HEK293 (cell line): ENCODE results near the gene CLNS1A.

Source experiments
- EGR2 ChIP-seq: fragments of 450-650 bp; formaldehyde crosslinking; IDR thresholded peaks from 2 replicates; pipeline ENCODE4 v1.5.1; 2016; ENCODE audit warnings: low read depth, missing biosample characterization, missing genetic modification characterization
- GLI4 ChIP-seq: fragments of 450-650 bp; formaldehyde crosslinking; IDR thresholded peaks from 2 replicates; pipeline ENCODE4 v1.5.1; 2016; ENCODE audit warnings: missing biosample characterization, missing genetic modification characterization
- GLIS1 ChIP-seq: fragments of 450-650 bp; formaldehyde crosslinking; IDR thresholded peaks from 2 replicates; pipeline ENCODE4 v1.5.1; 2016; ENCODE audit warnings: missing biosample characterization, missing genetic modification characterization
- MZF1 ChIP-seq: fragments of 450-650 bp; formaldehyde crosslinking; IDR thresholded peaks from 2 replicates; pipeline ENCODE4 v1.5.1; 2017; ENCODE audit warnings: missing biosample characterization, missing genetic modification characterization, borderline replicate concordance
- OVOL3 ChIP-seq: fragments of 450-650 bp; formaldehyde crosslinking; IDR thresholded peaks from 2 replicates; pipeline ENCODE4 v1.5.1; 2016; ENCODE audit warnings: missing biosample characterization, missing genetic modification characterization
- RBAK ChIP-seq: fragments of 450-650 bp; formaldehyde crosslinking; IDR thresholded peaks from 2 replicates; pipeline ENCODE4 v1.5.1; 2016; ENCODE audit warnings: missing biosample characterization, missing genetic modification characterization
- SALL2 ChIP-seq: fragments of 450-650 bp; formaldehyde crosslinking; IDR thresholded peaks from 2 replicates; pipeline ENCODE4 v1.5.0; 2017; ENCODE audit warnings: missing biosample characterization, mild to moderate bottlenecking, missing genetic modification characterization, borderline replicate concordance
- SCRT2 ChIP-seq: fragments of 450-650 bp; formaldehyde crosslinking; IDR thresholded peaks from 2 replicates; pipeline ENCODE4 v1.5.1; 2016; ENCODE audit warnings: missing biosample characterization, missing genetic modification characterization
- TSHZ1 ChIP-seq: fragments of 450-650 bp; formaldehyde crosslinking; IDR thresholded peaks from 2 replicates; pipeline ENCODE4 v1.5.1; 2016; ENCODE audit warnings: missing biosample characterization, missing genetic modification characterization, borderline replicate concordance
- YY2 ChIP-seq: fragments of 450-650 bp; formaldehyde crosslinking; IDR thresholded peaks from 2 replicates; pipeline ENCODE4 v1.5.1; 2016; ENCODE audit warnings: missing biosample characterization, missing genetic modification characterization
- ZBTB10 ChIP-seq: fragments of 450-650 bp; formaldehyde crosslinking; IDR thresholded peaks from 2 replicates; pipeline ENCODE4 v1.5.1; 2016; ENCODE audit warnings: missing biosample characterization, missing genetic modification characterization
- ZBTB11 ChIP-seq: fragments of 450-650 bp; formaldehyde crosslinking; conservative IDR thresholded peaks from 2 replicates; pipeline ENCODE4 v1.5.1; 2016; ENCODE audit warnings: low read depth, missing biosample characterization, missing genetic modification characterization
- ZBTB17 ChIP-seq: fragments of 450-650 bp; formaldehyde crosslinking; IDR thresholded peaks from 2 replicates; pipeline ENCODE4 v1.5.1; 2016; ENCODE audit warnings: missing biosample characterization, missing genetic modification characterization
- ZBTB20 ChIP-seq: fragments of 450-650 bp; formaldehyde crosslinking; IDR thresholded peaks from 2 replicates; pipeline ENCODE4 v1.5.1; 2016; ENCODE audit warnings: missing biosample characterization, missing genetic modification characterization
- ZBTB8A ChIP-seq: fragments of 450-650 bp; formaldehyde crosslinking; IDR thresholded peaks from 2 replicates; pipeline ENCODE4 v1.5.1; 2016; ENCODE audit warnings: missing biosample characterization, missing genetic modification characterization
- ZFP37 ChIP-seq: fragments of 450-650 bp; formaldehyde crosslinking; IDR thresholded peaks from 2 replicates; pipeline ENCODE4 v1.5.1; 2016; ENCODE audit warnings: missing biosample characterization, missing genetic modification characterization
- ZNF148 ChIP-seq: fragments of 450-650 bp; formaldehyde crosslinking; IDR thresholded peaks from 2 replicates; pipeline ENCODE4 v1.5.0; 2017; ENCODE audit warnings: missing biosample characterization, missing genetic modification characterization, borderline replicate concordance
- ZNF24 ChIP-seq: fragments of 450-650 bp; formaldehyde crosslinking; IDR thresholded peaks from 2 replicates; pipeline ENCODE4 v1.5.1; 2016; ENCODE audit warnings: missing biosample characterization, missing genetic modification characterization
- ZNF335 ChIP-seq: fragments of 450-650 bp; formaldehyde crosslinking; conservative IDR thresholded peaks from 2 replicates; pipeline ENCODE4 v1.5.1; 2016; ENCODE audit warnings: missing biosample characterization, missing genetic modification characterization
- ZNF433 ChIP-seq: fragments of 450-650 bp; formaldehyde crosslinking; IDR thresholded peaks from 2 replicates; pipeline ENCODE4 v1.5.1; 2016; ENCODE audit warnings: missing biosample characterization, missing genetic modification characterization, low read depth
- ZNF501 ChIP-seq: fragments of 450-650 bp; formaldehyde crosslinking; IDR thresholded peaks from 2 replicates; pipeline ENCODE4 v1.5.1; 2016; ENCODE audit warnings: missing biosample characterization, missing genetic modification characterization
- ZNF629 ChIP-seq: fragments of 450-650 bp; formaldehyde crosslinking; IDR thresholded peaks from 2 replicates; pipeline ENCODE4 v1.5.1; 2017; ENCODE audit warnings: missing biosample characterization, missing genetic modification characterization
- ZNF664 ChIP-seq: fragments of 450-650 bp; formaldehyde crosslinking; IDR thresholded peaks from 2 replicates; pipeline ENCODE4 v1.5.1; 2016; ENCODE audit warnings: missing biosample characterization, missing genetic modification characterization
- ZNF747 ChIP-seq: fragments of 450-650 bp; formaldehyde crosslinking; IDR thresholded peaks from 2 replicates; pipeline ENCODE4 v1.5.1; 2016; ENCODE audit warnings: missing biosample characterization, missing genetic modification characterization
- ZNF837 ChIP-seq: fragments of 450-650 bp; formaldehyde crosslinking; IDR thresholded peaks from 2 replicates; pipeline ENCODE4 v1.5.1; 2016; ENCODE audit warnings: missing biosample characterization, missing genetic modification characterization
- ZNF843 ChIP-seq: fragments of 450-650 bp; formaldehyde crosslinking; IDR thresholded peaks from 2 replicates; pipeline ENCODE4 v1.5.1; 2016; ENCODE audit warnings: missing biosample characterization, missing genetic modification characterization
- ZSCAN30 ChIP-seq: fragments of 450-650 bp; IDR thresholded peaks from 2 replicates; pipeline ENCODE4 v1.5.1; 2018; ENCODE audit warnings: missing biosample characterization, mild to moderate bottlenecking, missing genetic modification characterization, moderate library complexity

CLNS1A gene

GRCh38 chr11:77637345-77638165 is at the start of gene CLNS1A (continued):
- no peak for TF ChIP-seq ZNF148 (tag by site-specific recombination)
- peak; percentile 78 for TF ChIP-seq ZBTB17 (tag by site-specific recombination)
- no peak for TF ChIP-seq MZF1 (tag by site-specific recombination)
- TF ChIP-seq ZSCAN30 (tag by site-specific recombination) = peak; percentile 84
- no peak for TF ChIP-seq ZBTB10
- TF ChIP-seq ZNF501 (tag by site-specific recombination) = peak; percentile 88; the same call in 1 of the 2 replicates
- TF ChIP-seq ZNF843 = no peak
- TF ChIP-seq ZNF747 (tag by site-specific recombination) = no peak
- TF ChIP-seq ZNF664 (tag by site-specific recombination) = no peak
- TF ChIP-seq OVOL3 (tag by site-specific recombination) = no peak
- peak; percentile 57; the same call in 1 of the 2 replicates for TF ChIP-seq ZNF629 (tag by site-specific recombination)
- no peak for TF ChIP-seq EGR2 (tag by site-specific recombination)
- no peak for TF ChIP-seq ZNF24 (tag by site-specific recombination)
- TF ChIP-seq ZBTB11 (tag by site-specific recombination) = peak; percentile 93
- TF ChIP-seq ZBTB20 (tag by site-specific recombination) = peak; percentile 96
- TF ChIP-seq SCRT2 (tag by site-specific recombination) = peak; percentile 63; the same call in 1 of the 2 replicates
- peak; percentile 19; the same call in 1 of the 2 replicates for TF ChIP-seq GLIS1 (tag by site-specific recombination)
- no peak for TF ChIP-seq GLI4 (tag by site-specific recombination)
- TF ChIP-seq SALL2 (tag by site-specific recombination) = no peak
- no peak for TF ChIP-seq RBAK (tag by site-specific recombination)
- peak; percentile 63; the same call in 1 of the 2 replicates for TF ChIP-seq ZFP37
- no peak for TF ChIP-seq TSHZ1 (tag by site-specific recombination)
- TF ChIP-seq YY2 (tag by site-specific recombination) = peak; percentile 56
- TF ChIP-seq ZNF837 (tag by site-specific recombination) = no peak
- peak; percentile 66 for TF ChIP-seq ZNF335
- TF ChIP-seq ZBTB8A (tag by site-specific recombination) = no peak; the same call in 1 of the 2 replicates
- TF ChIP-seq ZNF433 (tag by site-specific recombination) = no peak
